K562 (cell line): ENCODE results near the gene CACNA2D2. TPM values are rescaled to one million over a fixed set of nuclear protein-coding genes. Genes with fewer than 3 reads are reported as not detected.

Source experiments
- BRD9 ChIP-seq: fragments of 450-650 bp; IDR thresholded peaks from 2 replicates; pipeline ENCODE4 v1.6.1; 2018; ENCODE audit warnings: low read depth; ENCODE audit not compliant: partially characterized antibody
- FOXK1 ChIP-seq: sonication (generic); formaldehyde crosslinking; IDR thresholded peaks from 2 replicates; pipeline ENCODE4 v1.8.0; 2022; ENCODE audit warnings: missing genetic modification reagents, mild to moderate bottlenecking, borderline replicate concordance
- HMG20B ChIP-seq: fragments of 250-450 bp; sonication (Bioruptor Pico); IDR thresholded peaks from 2 replicates; pipeline ENCODE4 v1.5.0; 2021; ENCODE audit warnings: mild to moderate bottlenecking
- KLF13 ChIP-seq: fragments of 450-650 bp; IDR thresholded peaks from 2 replicates; pipeline ENCODE4 v1.6.1; 2016; ENCODE audit warnings: missing genetic modification characterization, low read depth, mild to moderate bottlenecking, missing compliant biosample characterization, moderate library complexity, borderline replicate concordance
- NFATC3 ChIP-seq: fragments of 450-650 bp; IDR thresholded peaks from 2 replicates; pipeline ENCODE4 v1.6.1; 2017; ENCODE audit warnings: mild to moderate bottlenecking
- PRPF4 ChIP-seq: fragments of 200-400 bp; formaldehyde crosslinking; IDR thresholded peaks from one replicate; pipeline ENCODE4 v1.6.1; 2017; ENCODE audit warnings: low read length, low read depth, mild to moderate bottlenecking; ENCODE audit not compliant: insufficient read depth, poor library complexity, severe bottlenecking
- RFX7 ChIP-seq: fragments of 250-450 bp; sonication (Bioruptor Pico); IDR thresholded peaks from 2 replicates; pipeline ENCODE4 v1.5.1; 2021; ENCODE audit warnings: mild to moderate bottlenecking
- SRF ChIP-seq, 2 experiments: fragments of 250-450, 450-650 bp in 1 of 2; sonication (Bioruptor Pico) in 1 of 2; sonication (generic) in 1 of 2; formaldehyde crosslinking; IDR thresholded peaks; 2 replicates each; pipeline versions ENCODE4 v1.5.0 to v1.5.1; 2020 to 2022; ENCODE audit warnings: mild to moderate bottlenecking in 1 of 2, missing genetic modification reagents in 1 of 2
- YY1 ChIP-seq, 3 experiments: IDR thresholded peaks; 2 replicates each; pipeline ENCODE4 v1.6.1; 2011; ENCODE audit warnings: low read length in 2 of 3, mild to moderate bottlenecking in 2 of 3, moderate library complexity in 2 of 3, borderline replicate concordance in 1 of 3, control low read depth in 1 of 3, low read depth in 1 of 3; ENCODE audit not compliant: insufficient read depth in 3 of 3, insufficient replicate concordance in 2 of 3, control insufficient read depth in 1 of 3, insufficient read length in 1 of 3; ENCODE audit errors: extremely low read depth in 1 of 3
- ZNF184 ChIP-seq: sonication (generic); formaldehyde crosslinking; IDR thresholded peaks from 2 replicates; pipeline ENCODE4 v1.5.0; 2020; ENCODE audit warnings: missing genetic modification reagents
- ZNF766 ChIP-seq: fragments of 200-800 bp; sonication (Bioruptor generic); conservative IDR thresholded peaks from 2 replicates; pipeline ENCODE4 v1.6.1; 2016; ENCODE audit warnings: missing genetic modification characterization, missing compliant biosample characterization
- ZSCAN32 ChIP-seq: fragments of 450-650 bp; formaldehyde crosslinking; IDR thresholded peaks from 2 replicates; pipeline ENCODE4 v1.4.0; 2020; ENCODE audit warnings: mild to moderate bottlenecking, moderate library complexity
- polyA plus RNA-seq, 8 experiments: library from polyadenylated mRNA; depleted of rRNA in 4 of 8; stranded (reverse) in 5 of 8; unstranded in 3 of 8; fragments of >200 nt; fragmentation: Nextera tagmentation in 2 of 8; fragmentation: Illumina TruSeq in 1 of 8; extraction: Ambion mirVana in 2 of 8; extraction: Trizol in 1 of 8; gene quantifications; 2 replicates each; pipeline versions ENCODE4 v1.2.1 to v1.2.3, GENCODE V29; 2011 to 2014; ENCODE audit warnings: inconsistent platforms in 1 of 8, missing spikeins in 1 of 8
- total RNA-seq, 7 experiments: library from RNA; depleted of rRNA in 6 of 7; stranded (reverse); fragments of >200 nt in 6 of 7; fragmentation: Illumina TruSeq in 2 of 7; extraction: Trizol in 2 of 7; gene quantifications; 2 replicates each; pipeline versions ENCODE4 v1.2.1 to v1.2.3, GENCODE V29; 2011 to 2021; ENCODE audit warnings: low replicate concordance in 1 of 7
- TF ChIP-seq, protein P1 (sequence below): fragments of 250-450 bp; sonication (Bioruptor Pico); IDR thresholded peaks from 2 replicates; pipeline ENCODE4 v1.4.0; 2020; ENCODE audit warnings: mild to moderate bottlenecking, moderate library complexity
- TF ChIP-seq, protein P2 (sequence below): fragments of 450-650 bp; IDR thresholded peaks from 2 replicates; pipeline ENCODE4 v1.6.1; 2016; ENCODE audit warnings: low read depth, mild to moderate bottlenecking, moderate library complexity
- TF ChIP-seq, protein P3 (sequence below): fragments of 250-450 bp; sonication (Bioruptor Pico); IDR thresholded peaks from 2 replicates; pipeline ENCODE4 v1.8.0; 2021; ENCODE audit warnings: moderate library complexity, mild to moderate bottlenecking, inconsistent platforms
- TF ChIP-seq, protein P4 (sequence below): fragments of 250-450 bp; sonication (Bioruptor Pico); IDR thresholded peaks from 2 replicates; pipeline ENCODE4 v1.5.0; 2020; ENCODE audit warnings: mild to moderate bottlenecking

CACNA2D2 gene
- total and polyA plus RNA-seq, 9 of the 15 experiments (the other 6 are each of a cell fraction or from before 2014, with no cell fraction given), result 0.11 to 0.58 (median 0.36) TPM; not detected in 2

DNA sequence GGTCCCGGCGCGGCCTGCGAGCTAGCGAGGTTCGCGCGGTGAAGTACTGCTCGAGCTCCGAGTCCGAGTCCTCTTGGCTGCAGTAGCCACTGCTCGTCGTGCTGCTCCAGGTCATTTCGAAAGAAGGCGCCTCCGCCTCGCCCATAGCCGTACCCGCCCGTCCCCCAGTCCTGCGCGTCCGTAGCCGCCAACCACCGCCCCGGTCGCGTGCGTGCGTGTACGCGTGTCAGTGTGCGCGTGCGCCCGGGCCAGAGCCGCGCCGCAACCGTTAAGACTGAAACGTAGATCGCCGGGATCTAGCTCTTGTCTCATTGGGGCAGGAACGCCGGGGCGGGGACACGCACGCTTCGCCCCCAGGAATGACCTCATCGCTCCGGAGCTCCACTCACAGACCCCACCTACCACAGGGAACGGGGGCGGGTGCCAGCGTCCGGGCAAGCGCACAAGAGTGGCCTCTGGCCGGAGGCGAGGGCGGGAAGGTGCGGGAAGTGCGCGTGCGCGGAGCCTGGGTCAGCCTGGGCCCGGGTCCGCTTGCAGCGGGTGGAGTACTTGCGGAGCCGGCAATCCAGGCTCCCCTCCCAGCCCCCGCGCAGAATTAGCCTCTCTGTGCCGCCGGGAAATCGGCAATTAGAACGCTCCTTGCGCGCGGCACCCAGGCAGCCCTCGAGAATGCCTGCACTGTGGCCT, 166.1 kb downstream of the CACNA2D2 start (continued):
- TF ChIP-seq, protein P1, sequence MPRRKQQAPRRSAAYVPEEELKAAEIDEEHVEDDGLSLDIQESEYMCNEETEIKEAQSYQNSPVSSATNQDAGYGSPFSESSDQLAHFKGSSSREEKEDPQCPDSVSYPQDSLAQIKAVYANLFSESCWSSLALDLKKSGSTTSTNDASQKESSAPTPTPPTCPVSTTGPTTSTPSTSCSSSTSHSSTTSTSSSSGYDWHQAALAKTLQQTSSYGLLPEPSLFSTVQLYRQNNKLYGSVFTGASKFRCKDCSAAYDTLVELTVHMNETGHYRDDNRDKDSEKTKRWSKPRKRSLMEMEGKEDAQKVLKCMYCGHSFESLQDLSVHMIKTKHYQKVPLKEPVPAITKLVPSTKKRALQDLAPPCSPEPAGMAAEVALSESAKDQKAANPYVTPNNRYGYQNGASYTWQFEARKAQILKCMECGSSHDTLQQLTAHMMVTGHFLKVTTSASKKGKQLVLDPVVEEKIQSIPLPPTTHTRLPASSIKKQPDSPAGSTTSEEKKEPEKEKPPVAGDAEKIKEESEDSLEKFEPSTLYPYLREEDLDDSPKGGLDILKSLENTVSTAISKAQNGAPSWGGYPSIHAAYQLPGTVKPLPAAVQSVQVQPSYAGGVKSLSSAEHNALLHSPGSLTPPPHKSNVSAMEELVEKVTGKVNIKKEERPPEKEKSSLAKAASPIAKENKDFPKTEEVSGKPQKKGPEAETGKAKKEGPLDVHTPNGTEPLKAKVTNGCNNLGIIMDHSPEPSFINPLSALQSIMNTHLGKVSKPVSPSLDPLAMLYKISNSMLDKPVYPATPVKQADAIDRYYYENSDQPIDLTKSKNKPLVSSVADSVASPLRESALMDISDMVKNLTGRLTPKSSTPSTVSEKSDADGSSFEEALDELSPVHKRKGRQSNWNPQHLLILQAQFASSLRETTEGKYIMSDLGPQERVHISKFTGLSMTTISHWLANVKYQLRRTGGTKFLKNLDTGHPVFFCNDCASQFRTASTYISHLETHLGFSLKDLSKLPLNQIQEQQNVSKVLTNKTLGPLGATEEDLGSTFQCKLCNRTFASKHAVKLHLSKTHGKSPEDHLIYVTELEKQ (CRISPR knock-in tag), result no peak
- no peak for TF ChIP-seq NFATC3
- no peak for TF ChIP-seq BRD9
- TF ChIP-seq PRPF4, result no peak
- TF ChIP-seq, protein P2, sequence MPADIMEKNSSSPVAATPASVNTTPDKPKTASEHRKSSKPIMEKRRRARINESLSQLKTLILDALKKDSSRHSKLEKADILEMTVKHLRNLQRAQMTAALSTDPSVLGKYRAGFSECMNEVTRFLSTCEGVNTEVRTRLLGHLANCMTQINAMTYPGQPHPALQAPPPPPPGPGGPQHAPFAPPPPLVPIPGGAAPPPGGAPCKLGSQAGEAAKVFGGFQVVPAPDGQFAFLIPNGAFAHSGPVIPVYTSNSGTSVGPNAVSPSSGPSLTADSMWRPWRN, result peak; percentile 24; the same call in 1 of the 2 replicates
- no peak for TF ChIP-seq ZSCAN32 (CRISPR knock-in tag)
- TF ChIP-seq, protein P3, sequence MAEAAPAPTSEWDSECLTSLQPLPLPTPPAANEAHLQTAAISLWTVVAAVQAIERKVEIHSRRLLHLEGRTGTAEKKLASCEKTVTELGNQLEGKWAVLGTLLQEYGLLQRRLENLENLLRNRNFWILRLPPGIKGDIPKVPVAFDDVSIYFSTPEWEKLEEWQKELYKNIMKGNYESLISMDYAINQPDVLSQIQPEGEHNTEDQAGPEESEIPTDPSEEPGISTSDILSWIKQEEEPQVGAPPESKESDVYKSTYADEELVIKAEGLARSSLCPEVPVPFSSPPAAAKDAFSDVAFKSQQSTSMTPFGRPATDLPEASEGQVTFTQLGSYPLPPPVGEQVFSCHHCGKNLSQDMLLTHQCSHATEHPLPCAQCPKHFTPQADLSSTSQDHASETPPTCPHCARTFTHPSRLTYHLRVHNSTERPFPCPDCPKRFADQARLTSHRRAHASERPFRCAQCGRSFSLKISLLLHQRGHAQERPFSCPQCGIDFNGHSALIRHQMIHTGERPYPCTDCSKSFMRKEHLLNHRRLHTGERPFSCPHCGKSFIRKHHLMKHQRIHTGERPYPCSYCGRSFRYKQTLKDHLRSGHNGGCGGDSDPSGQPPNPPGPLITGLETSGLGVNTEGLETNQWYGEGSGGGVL (CRISPR knock-in tag), result no peak
- TF ChIP-seq FOXK1 (CRISPR knock-in tag), result no peak
- no peak for TF ChIP-seq HMG20B (CRISPR knock-in tag)
- TF ChIP-seq RFX7, result no peak
- peak in 1 of 3 experiments; percentile 12 for TF ChIP-seq YY1 (IDR thresholded peaks at IDR 0.05; ENCODE audit: borderline replicate concordance in 1 of 3, control insufficient read depth in 1 of 3, extremely low read depth in 1 of 3, insufficient read depth in 3 of 3, insufficient read length in 1 of 3, insufficient replicate concordance in 2 of 3, low read depth in 1 of 3, low read length in 2 of 3)
- TF ChIP-seq ZNF184 (CRISPR knock-in tag), result no peak
- TF ChIP-seq KLF13 (tag), result no peak
- peak in 1 of 2 experiments; percentile 51; a peak in 1 of 4 replicates for TF ChIP-seq SRF (CRISPR knock-in tag; IDR thresholded peaks at IDR 0.05)
- no peak for TF ChIP-seq ZNF766 (CRISPR knock-in tag)
- TF ChIP-seq, protein P4, sequence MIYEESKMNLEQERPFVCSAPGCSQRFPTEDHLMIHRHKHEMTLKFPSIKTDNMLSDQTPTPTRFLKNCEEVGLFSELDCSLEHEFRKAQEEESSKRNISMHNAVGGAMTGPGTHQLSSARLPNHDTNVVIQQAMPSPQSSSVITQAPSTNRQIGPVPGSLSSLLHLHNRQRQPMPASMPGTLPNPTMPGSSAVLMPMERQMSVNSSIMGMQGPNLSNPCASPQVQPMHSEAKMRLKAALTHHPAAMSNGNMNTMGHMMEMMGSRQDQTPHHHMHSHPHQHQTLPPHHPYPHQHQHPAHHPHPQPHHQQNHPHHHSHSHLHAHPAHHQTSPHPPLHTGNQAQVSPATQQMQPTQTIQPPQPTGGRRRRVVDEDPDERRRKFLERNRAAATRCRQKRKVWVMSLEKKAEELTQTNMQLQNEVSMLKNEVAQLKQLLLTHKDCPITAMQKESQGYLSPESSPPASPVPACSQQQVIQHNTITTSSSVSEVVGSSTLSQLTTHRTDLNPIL (CRISPR knock-in tag), result no peak
